Loucy (cell line): ENCODE measurements around the gene SMCR8.
"Not testable (repeated sequence)": the region's sequence is repeated elsewhere in the genome, so short reads cannot be mapped to it uniquely, and the experiment has no call there.

ENCODE experiments used
- H2AFZ ChIP-seq: fragments of 200-600 bp; sonication (generic); 2 replicates; pipeline ENCODE4 v1.6.0; 2016; ENCODE audit warnings: antibody characterized with exemption, mild to moderate bottlenecking, low read length, moderate library complexity
- H3F3A ChIP-seq: fragments of 200-600 bp; 2 replicates; pipeline ENCODE4 v1.6.0; 2016; ENCODE audit warnings: antibody characterized with exemption, low read depth, mild to moderate bottlenecking
- H3K27me3 ChIP-seq: fragments of 200-600 bp; sonication (generic); 2 replicates; pipeline ENCODE4 v1.6.1; 2014; ENCODE audit warnings: low read length, mild to moderate bottlenecking; ENCODE audit not compliant: insufficient read depth, poor library complexity, severe bottlenecking
- H3K36me3 ChIP-seq: fragments of 200-600 bp; sonication (generic); 2 replicates; pipeline ENCODE4 v1.6.1; 2016; ENCODE audit warnings: low read length; ENCODE audit not compliant: insufficient read depth
- H3K4me1 ChIP-seq: fragments of 200-600 bp; sonication (generic); 2 replicates; pipeline ENCODE4 v1.5.1; 2014; ENCODE audit warnings: low read length, mild to moderate bottlenecking; ENCODE audit not compliant: insufficient read depth, poor library complexity, severe bottlenecking
- H3K4me2 ChIP-seq: fragments of 200-600 bp; sonication (generic); 2 replicates; pipeline ENCODE4 v1.6.0; 2014; ENCODE audit warnings: antibody characterized with exemption, low read length, low read depth, mild to moderate bottlenecking; ENCODE audit not compliant: poor library complexity, severe bottlenecking
- H3K4me3 ChIP-seq: fragments of 200-600 bp; sonication (generic); 2 replicates; pipeline ENCODE4 v1.5.1; 2014; ENCODE audit warnings: low read length, mild to moderate bottlenecking, mixed read lengths; ENCODE audit not compliant: poor library complexity, severe bottlenecking
- H3K79me2 ChIP-seq: fragments of 200-600 bp; sonication (generic); 2 replicates; pipeline ENCODE4 v1.6.1; 2014; ENCODE audit warnings: low read length; ENCODE audit not compliant: insufficient read depth
- H3K9ac ChIP-seq: fragments of 200-600 bp; sonication (generic); 2 replicates; pipeline ENCODE4 v1.6.0; 2014; ENCODE audit warnings: mild to moderate bottlenecking, low read depth, low read length, moderate library complexity; ENCODE audit not compliant: poor library complexity, severe bottlenecking
- H3K9me2 ChIP-seq: fragments of 200-600 bp; sonication (generic); replicated peaks from 2 replicates; pipeline ENCODE4 v1.6.1; 2016; ENCODE audit warnings: low read depth, low read length, mixed read lengths
- H3K9me3 ChIP-seq: fragments of 200-600 bp; sonication (generic); 2 replicates; pipeline ENCODE4 v1.6.1; 2014; ENCODE audit warnings: mild to moderate bottlenecking, antibody characterized with exemption, low read length, low read depth; ENCODE audit not compliant: insufficient read depth
- H4K20me1 ChIP-seq: fragments of 200-600 bp; sonication (generic); 2 replicates; pipeline ENCODE4 v1.6.0; 2014; ENCODE audit warnings: antibody characterized with exemption, low read length, mild to moderate bottlenecking; ENCODE audit not compliant: insufficient read depth, poor library complexity, severe bottlenecking
- CTCF ChIP-seq: fragments of 200-600 bp; sonication (generic); conservative IDR thresholded peaks from 2 replicates; pipeline ENCODE4 v1.5.1; 2014; ENCODE audit warnings: mild to moderate bottlenecking, antibody characterized with exemption, low read length
- EZH2phosphoT487 ChIP-seq: fragments of 200-600 bp; IDR thresholded peaks from 2 replicates; pipeline ENCODE4 v1.6.1; 2018; ENCODE audit warnings: antibody characterized with exemption, mild to moderate bottlenecking, moderate library complexity, borderline replicate concordance

SMCR8 gene

GRCh38 chr17:18281788-18282187, 33.3 kb upstream of the SMCR8 start:
- H3K27me3 ChIP-seq: no peaks in the 10 kb centered on the region
- H3K4me3 ChIP-seq: no peak overlapping the region
- no peak overlapping the region for H2AFZ ChIP-seq
- no peaks in the 10 kb centered on the region for H3K79me2 ChIP-seq
- H3K36me3 ChIP-seq: peaks cover 92% of the 10 kb centered on the region; the same call in 1 of the 2 replicates
- TF ChIP-seq CTCF (no peak), EZH2phosphoT487 (no peak)
- H4K20me1 ChIP-seq: no peaks in the 10 kb centered on the region
- no peaks in the 10 kb centered on the region for H3K4me1 ChIP-seq
- no peak overlapping the region for H3K4me2 ChIP-seq
- no peaks in the 10 kb centered on the region for H3K9me3 ChIP-seq
- H3F3A ChIP-seq: no peaks in the 10 kb centered on the region
- H3K9ac ChIP-seq: no peak overlapping the region
- H3K9me2 ChIP-seq: no peaks in the 10 kb centered on the region

- Histone ChIP-seq H3K4me2 (no peak overlapping the region), H3F3A (no peaks in the 10 kb centered on the region), H3K4me1 (no peaks in the 10 kb centered on the region), H3K9ac (no peak overlapping the region), H3K36me3 (peaks cover 85% of the 10 kb centered on the region), H3K27me3 (no peaks in the 10 kb centered on the region), H3K9me3 (no peaks in the 10 kb centered on the region), H3K9me2 (no peaks in the 10 kb centered on the region), H3K79me2 (no peaks in the 10 kb centered on the region), H2AFZ (no peak overlapping the region), H3K4me3 (no peak overlapping the region), H4K20me1 (no peaks in the 10 kb centered on the region)
- TF ChIP-seq CTCF (no peak), EZH2phosphoT487 (no peak)
These were observed 29.8 kb upstream of the SMCR8 start for GRCh38 chr17:18285296-18285695.

- H2AFZ ChIP-seq: no peak overlapping the region
- no peaks in the 10 kb centered on the region for H3F3A ChIP-seq
- no peak overlapping the region for H3K4me2 ChIP-seq
- no peak for TF ChIP-seq CTCF
- no peak for TF ChIP-seq EZH2phosphoT487
- H3K9ac ChIP-seq: no peak overlapping the region
- H3K79me2 ChIP-seq: no peaks in the 10 kb centered on the region
- peaks cover 68% of the 10 kb centered on the region for H3K36me3 ChIP-seq
- H4K20me1 ChIP-seq: no peaks in the 10 kb centered on the region
- H3K9me2 ChIP-seq: no peaks in the 10 kb centered on the region
- no peaks in the 10 kb centered on the region for H3K4me1 ChIP-seq
- no peaks in the 10 kb centered on the region for H3K9me3 ChIP-seq
- H3K27me3 ChIP-seq: no peaks in the 10 kb centered on the region
- H3K4me3 ChIP-seq: no peak overlapping the region
These were observed 23.2 kb upstream of the SMCR8 start for GRCh38 chr17:18291718-18292540.

- H3K36me3 ChIP-seq: peaks cover 59% of the 10 kb centered on the region; the same call in 1 of the 2 replicates
These were observed 17.0 kb upstream of the SMCR8 start for GRCh38 chr17:18298061-18298460.

More at GRCh38 chr17:18298061-18298460, 17.0 kb upstream of the SMCR8 start:
- H3K9me3 ChIP-seq, H3K9me2 ChIP-seq, H3F3A ChIP-seq, H3K4me3 ChIP-seq, H4K20me1 ChIP-seq, H2AFZ ChIP-seq, H3K27me3 ChIP-seq, H3K79me2 ChIP-seq, H3K4me1 ChIP-seq, H3K9ac ChIP-seq, H3K4me2 ChIP-seq: not testable (repeated sequence)
